Nucleus accumbens (tissue), 56 donors: ENCODE measurements around the gene SEZ6.

Experiments
- DNase-seq, 56 donors: peaks; one replicate each; lab custom pipeline; 2025; lab: John Stamatoyannopoulos, UW

SEZ6 gene

GRCh38 chr17:29004081-29004692 lies 1.6 kb downstream of the SEZ6 start:
- DNase-seq = peak in 13 of 56 donors; percentile 4 to 39 (median 18)

GRCh38 chr17:29003289-29003688 lies 2.5 kb downstream of the SEZ6 start:
- DNase-seq = peak in 1 of 56 donors; percentile 12

- no peak for DNase-seq
These were observed 3.0 kb downstream of the SEZ6 start for GRCh38 chr17:29002811-29003210.

- no peak for DNase-seq
These were observed 4.9 kb downstream of the SEZ6 start for GRCh38 chr17:29000973-29001372.

- DNase-seq = no peak
These were observed 6.6 kb downstream of the SEZ6 start for GRCh38 chr17:28999206-28999605.

- DNase-seq = no peak
These were observed 8.0 kb downstream of the SEZ6 start for GRCh38 chr17:28997806-28998205.

GRCh38 chr17:28996554-28997096 lies 9.2 kb downstream of the SEZ6 start:
- no peak for DNase-seq

GRCh38 chr17:28993645-28994426 lies 12.0 kb downstream of the SEZ6 start:
- DNase-seq = no peak

GRCh38 chr17:28992625-28993600 lies 12.9 kb downstream of the SEZ6 start:
- DNase-seq = no peak

- DNase-seq = no peak
These were observed 13.6 kb downstream of the SEZ6 start for GRCh38 chr17:28992185-28992584.

GRCh38 chr17:28991779-28992178 lies 14.1 kb downstream of the SEZ6 start:
- no peak for DNase-seq

GRCh38 chr17:28989028-28989427 lies 16.8 kb downstream of the SEZ6 start:
- DNase-seq = no peak

- DNase-seq = no peak
These were observed 17.4 kb downstream of the SEZ6 start for GRCh38 chr17:28988475-28988874.

- no peak for DNase-seq
These were observed 18.8 kb downstream of the SEZ6 start for GRCh38 chr17:28986714-28987655.

- peak in 2 of 56 donors; percentile 11 to 20 for DNase-seq
These were observed 19.7 kb downstream of the SEZ6 start for GRCh38 chr17:28985950-28986713.

- DNase-seq = peak in 29 of 56 donors; percentile 6 to 82 (median 44)
These were observed 22.3 kb downstream of the SEZ6 start for GRCh38 chr17:28983286-28984230.

GRCh38 chr17:28982131-28982793 lies 23.6 kb downstream of the SEZ6 start:
- no peak for DNase-seq
